GM21367 (cell line): ENCODE measurements around the gene LUZP1.
"Not testable (repeated sequence)": the region's sequence is repeated elsewhere in the genome, so short reads cannot be mapped to it uniquely, and the experiment has no call there.

Experiments used
- ATAC-seq: cut with Tn5 transposase; IDR thresholded peaks from one replicate; pipeline ENCODE4 v1.9.1; 2021; ENCODE audit not compliant: unreplicated experiment

Gene LUZP1

GRCh38 chr1:23188936-23189452 is 20.3 kb upstream of the LUZP1 start:
- ATAC-seq = not testable (repeated sequence)

- no peak for ATAC-seq
Measured at GRCh38 chr1:23188434-23188884, 19.8 kb upstream of the LUZP1 start.

GRCh38 chr1:23187637-23188036 is 19.0 kb upstream of the LUZP1 start:
- no peak for ATAC-seq

- ATAC-seq = no peak
Measured at GRCh38 chr1:23185381-23185780, 16.7 kb upstream of the LUZP1 start.

- no peak for ATAC-seq
Measured at GRCh38 chr1:23184212-23184934, 15.7 kb upstream of the LUZP1 start.

- no peak for ATAC-seq
Measured at GRCh38 chr1:23179862-23180261, 11.2 kb upstream of the LUZP1 start.

- no peak for ATAC-seq
Measured at GRCh38 chr1:23178950-23179349, 10.3 kb upstream of the LUZP1 start.

- no peak for ATAC-seq
Measured at GRCh38 chr1:23178414-23178813, 9.8 kb upstream of the LUZP1 start.

- no peak for ATAC-seq
Measured at GRCh38 chr1:23177438-23178380, 9.1 kb upstream of the LUZP1 start.

GRCh38 chr1:23177031-23177430 is 8.4 kb upstream of the LUZP1 start:
- ATAC-seq = no peak

GRCh38 chr1:23174426-23175110 is 5.9 kb upstream of the LUZP1 start:
- ATAC-seq = no peak

- ATAC-seq = no peak
Measured at GRCh38 chr1:23171181-23171755, 2.6 kb upstream of the LUZP1 start.

GRCh38 chr1:23169727-23170335 is 1.2 kb upstream of the LUZP1 start:
- ATAC-seq = no peak

- ATAC-seq = no peak
Measured at GRCh38 chr1:23169195-23169575, 529 bp upstream of the LUZP1 start.

- ATAC-seq = no peak
Measured at GRCh38 chr1:23168079-23168444, 594 bp downstream of the LUZP1 start.

GRCh38 chr1:23167353-23168078 is 1.1 kb downstream of the LUZP1 start:
- no peak for ATAC-seq

GRCh38 chr1:23166854-23167253 is 1.8 kb downstream of the LUZP1 start:
- ATAC-seq = no peak

GRCh38 chr1:23163395-23163794 is 5.3 kb downstream of the LUZP1 start:
- no peak for ATAC-seq

GRCh38 chr1:23159963-23160877 is 8.4 kb downstream of the LUZP1 start:
- no peak for ATAC-seq
